ENCODE results near the gene KIF5B.
"Not testable (repeated sequence)": the region's sequence is repeated elsewhere in the genome, so short reads cannot be mapped to it uniquely, and the experiment has no call there.

KIF5B gene

DNA sequence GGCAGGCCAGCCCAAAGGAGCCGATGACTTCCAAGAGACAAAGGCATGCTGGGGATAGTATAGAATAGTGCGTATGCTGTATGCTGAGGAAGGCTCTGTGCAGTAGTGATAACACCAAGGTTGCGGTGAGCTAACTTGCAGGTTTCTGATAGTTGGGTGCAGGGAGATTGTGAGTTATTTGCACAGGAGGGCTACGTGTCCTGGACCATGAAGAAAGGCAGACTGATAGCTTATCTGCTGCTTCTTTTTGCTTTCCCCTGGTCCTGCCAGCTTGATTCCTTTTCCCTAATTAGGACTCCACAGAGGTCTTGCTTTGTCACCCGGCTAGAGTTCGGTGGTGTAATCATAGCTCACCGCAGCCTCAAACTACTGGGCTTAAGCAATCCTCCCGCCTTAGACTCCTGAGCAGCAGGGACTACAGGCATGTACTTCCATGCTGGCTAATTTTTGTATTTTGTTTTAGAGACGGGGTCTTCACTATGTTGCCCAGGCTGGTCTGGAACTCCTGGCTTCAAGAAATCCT, 83.6 kb downstream of the KIF5B start:
- TF ChIP-seq CTCF (IDR thresholded peaks at IDR 0.05; ENCODE audit: low read depth, low read length), result no peak
- DNase-seq (ENCODE audit: low read depth in 2 of 2), result no peak
- no peak overlapping the region for H3K4me3 ChIP-seq (replicated peaks in 1 of 2; ENCODE audit: low read depth in 2 of 2, low read length in 2 of 2)

GRCh38 chr10:31969847-31970246, 86.4 kb downstream of the KIF5B start:
- H3K4me3 ChIP-seq (replicated peaks in 1 of 2; ENCODE audit: low read depth in 2 of 2, low read length in 2 of 2), result not testable (repeated sequence)
- DNase-seq (ENCODE audit: low read depth in 2 of 2), result peak in 1 of 2 donors; percentile 16

- no peak for DNase-seq (ENCODE audit: low read depth in 2 of 2)
- TF ChIP-seq CTCF (IDR thresholded peaks at IDR 0.05; ENCODE audit: low read depth, low read length), result no peak
- H3K4me3 ChIP-seq (replicated peaks in 1 of 2; ENCODE audit: low read depth in 2 of 2, low read length in 2 of 2), result no peak overlapping the region
These were observed 92.6 kb downstream of the KIF5B start for GRCh38 chr10:31963589-31963980.

GRCh38 chr10:31962826-31963588, 93.2 kb downstream of the KIF5B start:
- no peak for DNase-seq (ENCODE audit: low read depth in 2 of 2)
- H3K4me3 ChIP-seq (replicated peaks in 1 of 2; ENCODE audit: low read depth in 2 of 2, low read length in 2 of 2), result no peak overlapping the region
- no peak for TF ChIP-seq CTCF (IDR thresholded peaks at IDR 0.05; ENCODE audit: low read depth, low read length)

DNA sequence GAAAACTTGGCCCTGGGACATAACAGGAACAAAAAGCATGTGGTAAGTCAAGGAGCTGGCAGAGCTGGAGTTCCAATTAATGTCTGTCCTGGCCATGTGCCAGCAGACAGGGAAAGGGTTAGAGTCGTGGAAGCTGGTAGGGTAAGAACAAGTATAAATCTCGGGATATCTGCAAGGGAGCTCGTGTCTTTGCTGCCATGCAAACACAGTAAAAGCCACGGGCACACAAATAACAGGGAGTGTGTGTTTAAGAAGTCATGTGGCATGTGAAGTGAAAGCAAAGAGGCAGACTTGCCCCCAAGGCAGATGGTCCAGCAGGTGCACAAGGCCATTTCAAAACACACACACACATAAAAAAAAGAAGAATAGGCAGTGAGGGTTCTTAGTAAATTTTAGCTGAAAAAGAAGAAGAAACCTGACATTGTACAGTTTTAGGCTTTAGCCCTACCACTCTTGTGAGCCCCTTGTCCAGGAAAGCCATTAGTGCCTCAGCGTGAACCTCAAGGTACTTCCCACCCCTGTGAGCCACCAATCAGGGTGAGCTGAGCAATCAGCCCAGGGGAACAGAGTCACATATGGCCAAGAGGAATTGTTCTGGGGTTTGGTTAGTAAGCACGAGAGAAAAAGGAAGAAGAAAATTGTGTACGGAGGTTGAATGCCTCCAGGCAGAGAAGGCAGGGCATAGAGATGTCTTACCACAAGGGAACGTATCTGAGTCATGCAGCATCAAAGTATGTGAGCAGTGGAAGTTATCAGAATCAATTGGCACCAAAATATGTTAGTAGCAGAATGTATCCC, 94.7 kb downstream of the KIF5B start:
- peak; percentile 3 for TF ChIP-seq CTCF (IDR thresholded peaks at IDR 0.05; ENCODE audit: low read depth, low read length)
- H3K4me3 ChIP-seq (replicated peaks in 1 of 2; ENCODE audit: low read depth in 2 of 2, low read length in 2 of 2), result no peak overlapping the region
- DNase-seq (ENCODE audit: low read depth in 2 of 2), result peak; percentile 20 to 62

- H3K4me3 ChIP-seq (replicated peaks in 1 of 2; ENCODE audit: low read depth in 2 of 2, low read length in 2 of 2), result no peak overlapping the region
- DNase-seq (ENCODE audit: low read depth in 2 of 2), result peak in 1 of 2 donors; percentile 35
- TF ChIP-seq CTCF (IDR thresholded peaks at IDR 0.05; ENCODE audit: low read depth, low read length), result no peak
These were observed 96.6 kb downstream of the KIF5B start for GRCh38 chr10:31959461-31960173.

Measured in cardiac fibroblast (primary cell).